Stimulated activated CD8-positive, alpha-beta memory T cell treated with anti-CD3 and anti-CD28 coated beads, Interleukin-15, amount 100 ng/mL, for 48 hours (primary cell): ENCODE results near the gene RARB.

Source experiments
- DNase-seq, 2 donors: peaks; one replicate each; pipeline ENCODE4 v3.0.0-alpha.2; 2020; ENCODE audit warnings: low read depth in 2 of 2

RARB gene

DNA sequence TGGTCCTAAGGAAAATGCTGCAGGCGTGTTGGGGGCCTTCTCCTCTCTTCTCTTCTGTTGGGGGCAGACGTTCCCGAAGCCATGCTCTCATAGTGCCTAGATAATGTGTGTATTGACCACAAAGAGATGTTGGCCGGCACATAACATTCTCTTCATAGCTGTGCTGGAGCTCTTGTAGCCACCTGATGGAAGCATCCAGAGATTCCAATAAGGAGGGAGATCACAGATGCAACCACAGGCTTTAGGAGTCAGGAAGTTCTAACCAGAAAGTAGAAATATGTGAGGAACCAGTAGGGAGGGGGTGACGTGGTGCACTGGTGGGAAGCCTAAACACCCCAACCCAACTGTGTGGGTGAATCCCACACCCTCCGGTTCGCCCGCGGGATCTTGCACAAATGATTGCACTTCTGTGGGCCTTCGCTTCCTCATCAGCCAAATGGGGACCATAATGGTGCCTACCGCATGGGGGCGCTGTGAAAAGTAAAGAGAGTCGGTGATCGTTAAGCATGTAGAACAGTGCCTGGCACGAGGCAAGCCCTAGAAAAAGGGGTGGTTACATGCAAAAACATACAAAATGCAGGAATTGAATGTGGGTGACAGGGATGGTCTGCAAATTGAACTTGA lies 148.9 kb downstream of the RARB start:
- no peak for DNase-seq

DNA sequence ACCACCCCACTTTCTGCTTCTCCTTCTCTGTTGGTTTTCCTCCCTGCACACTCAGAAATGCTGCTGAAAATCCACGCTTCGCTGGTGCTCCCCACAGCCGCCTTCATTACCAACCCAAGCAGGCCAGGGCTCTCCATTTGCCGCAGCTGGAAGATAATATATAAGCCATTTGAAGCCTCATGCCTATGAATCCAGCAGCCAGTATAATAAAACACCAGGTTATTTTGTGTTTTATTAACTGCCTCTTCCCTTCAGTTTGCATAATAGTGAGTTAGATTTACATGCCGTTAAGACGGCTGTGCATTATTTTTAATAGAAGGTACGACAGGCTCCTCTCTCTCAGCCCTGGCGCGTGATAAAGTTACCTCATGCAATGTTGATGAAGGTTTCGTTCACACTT lies 150.0 kb downstream of the RARB start:
- DNase-seq, result no peak

DNA sequence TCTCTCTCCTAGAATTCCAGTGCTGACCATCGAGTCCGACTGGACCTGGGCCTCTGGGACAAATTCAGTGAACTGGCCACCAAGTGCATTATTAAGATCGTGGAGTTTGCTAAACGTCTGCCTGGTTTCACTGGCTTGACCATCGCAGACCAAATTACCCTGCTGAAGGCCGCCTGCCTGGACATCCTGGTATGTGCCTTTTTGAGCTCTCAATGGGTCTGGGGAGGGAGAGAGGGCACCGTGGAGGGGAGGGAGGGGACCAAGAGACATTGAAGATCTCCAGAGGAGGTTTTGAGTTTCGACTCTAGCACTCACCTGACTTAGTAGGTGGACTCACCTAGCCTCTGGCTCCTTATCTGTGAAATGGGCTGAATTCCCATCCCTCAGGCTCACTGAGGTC lies 152.5 kb downstream of the RARB start:
- DNase-seq, result no peak

DNA sequence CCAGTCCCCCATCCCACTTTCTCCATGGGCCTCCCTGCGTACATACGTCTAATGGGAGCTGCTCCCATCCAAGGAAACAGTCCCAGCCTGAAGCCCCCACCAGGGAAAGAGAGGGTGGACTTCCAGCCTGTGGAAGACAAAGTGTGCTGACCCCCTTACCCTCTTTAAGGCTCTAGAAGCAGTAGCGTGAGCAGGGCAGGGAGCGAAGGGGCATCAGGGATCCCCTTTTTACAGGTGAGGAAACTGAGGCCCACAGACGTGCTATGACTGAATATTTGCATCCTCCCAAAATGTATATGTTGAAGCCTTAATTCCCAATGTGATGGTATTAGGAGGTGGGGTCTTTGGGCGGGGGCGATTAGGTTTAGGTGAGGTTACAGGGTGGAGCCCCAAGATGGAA lies 153.3 kb downstream of the RARB start:
- no peak for DNase-seq

DNA sequence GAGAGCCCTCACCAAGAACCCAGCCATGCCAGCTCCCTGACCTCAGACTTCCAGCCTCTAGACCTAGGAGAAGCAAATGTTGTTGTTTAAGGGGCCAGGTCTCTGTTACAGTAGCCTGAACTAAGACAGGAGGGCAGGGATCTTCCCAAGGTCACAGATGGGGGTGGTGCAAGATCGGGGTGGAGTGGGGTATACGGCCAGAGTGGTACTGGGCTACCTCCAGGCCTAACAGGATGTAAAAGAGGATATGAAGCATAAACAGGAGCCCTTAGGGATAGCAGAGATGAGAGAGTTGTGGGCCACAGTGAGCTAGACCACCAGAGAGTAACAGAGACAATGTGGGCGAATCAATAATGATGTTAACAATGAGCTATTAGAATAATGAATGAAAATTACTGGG lies 153.8 kb downstream of the RARB start:
- no peak for DNase-seq

DNA sequence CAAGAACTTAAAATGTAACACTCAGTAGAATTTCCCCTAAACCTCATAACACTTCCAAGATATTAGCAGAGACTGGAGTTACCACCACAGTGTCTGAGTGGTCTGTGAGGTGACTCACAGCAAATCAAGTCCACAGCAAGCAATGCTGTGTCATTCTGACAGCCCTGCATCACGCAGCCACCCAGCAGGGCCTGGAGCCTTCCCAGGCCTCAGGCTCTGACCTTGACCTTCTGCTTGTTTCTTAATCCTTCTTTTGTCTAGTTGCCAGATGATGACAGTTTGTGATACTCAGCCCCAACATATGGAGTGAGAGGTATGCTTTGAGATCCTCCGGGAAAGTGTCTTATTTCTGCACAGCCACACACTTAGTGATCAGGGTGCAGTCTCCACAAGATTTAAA lies 154.2 kb downstream of the RARB start:
- no peak for DNase-seq

DNA sequence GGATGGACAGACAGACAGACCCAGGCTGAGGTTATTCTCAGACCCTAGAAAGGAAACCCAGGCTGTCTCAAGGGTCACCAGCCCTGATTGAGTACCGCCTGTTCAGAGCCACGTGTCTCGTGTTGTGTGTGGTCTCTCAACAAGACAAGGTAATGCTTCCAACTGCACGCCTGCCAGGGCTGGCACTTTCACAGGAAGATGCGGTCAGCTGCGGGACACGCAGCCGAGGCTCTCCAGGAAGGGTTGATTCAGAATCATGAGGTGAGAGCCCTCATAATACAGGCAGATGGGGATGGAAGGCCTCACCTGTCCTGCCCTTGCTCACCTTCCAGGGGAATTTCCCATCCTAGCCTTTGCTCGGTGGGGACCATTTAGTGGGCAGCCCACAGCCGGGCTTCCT lies 155.3 kb downstream of the RARB start:
- DNase-seq, result no peak

DNA sequence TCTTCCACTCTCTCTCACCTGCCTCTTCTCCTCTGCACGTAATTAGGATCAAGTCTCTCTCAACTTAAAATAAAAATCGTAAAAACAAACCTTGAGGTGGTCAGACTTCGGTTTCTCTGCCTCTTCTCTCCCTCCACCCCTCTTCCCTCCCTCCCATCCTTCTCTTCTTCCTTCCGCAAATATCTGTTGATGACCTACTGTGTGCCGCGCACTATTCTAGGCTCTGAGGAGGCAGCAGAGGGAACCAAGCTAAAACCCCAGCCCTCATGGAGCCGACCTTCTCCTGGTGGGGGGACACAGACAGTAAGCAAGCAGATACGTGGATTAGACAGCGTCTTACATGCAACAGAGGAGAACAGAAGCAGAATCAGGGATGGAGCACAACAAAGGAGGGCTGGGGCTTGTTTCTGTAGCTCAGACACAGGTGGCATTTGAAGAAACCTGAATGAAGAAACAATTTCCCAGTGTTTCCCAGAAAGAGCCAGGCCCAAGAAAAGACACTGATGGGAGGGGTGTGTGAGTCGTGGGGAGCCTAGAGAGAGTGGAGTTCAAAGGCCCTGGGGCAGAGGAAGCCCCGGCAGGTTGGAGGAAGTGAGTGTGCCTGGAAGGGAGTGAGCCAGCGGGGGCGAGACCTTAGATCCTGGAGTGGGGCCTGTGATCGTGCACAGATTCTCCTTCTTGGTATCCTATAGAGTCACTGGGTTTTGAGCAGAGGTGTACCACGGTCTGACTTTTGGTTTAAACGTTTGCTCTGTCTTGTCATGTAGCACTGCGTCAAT lies 156.1 kb downstream of the RARB start:
- DNase-seq, result no peak

DNA sequence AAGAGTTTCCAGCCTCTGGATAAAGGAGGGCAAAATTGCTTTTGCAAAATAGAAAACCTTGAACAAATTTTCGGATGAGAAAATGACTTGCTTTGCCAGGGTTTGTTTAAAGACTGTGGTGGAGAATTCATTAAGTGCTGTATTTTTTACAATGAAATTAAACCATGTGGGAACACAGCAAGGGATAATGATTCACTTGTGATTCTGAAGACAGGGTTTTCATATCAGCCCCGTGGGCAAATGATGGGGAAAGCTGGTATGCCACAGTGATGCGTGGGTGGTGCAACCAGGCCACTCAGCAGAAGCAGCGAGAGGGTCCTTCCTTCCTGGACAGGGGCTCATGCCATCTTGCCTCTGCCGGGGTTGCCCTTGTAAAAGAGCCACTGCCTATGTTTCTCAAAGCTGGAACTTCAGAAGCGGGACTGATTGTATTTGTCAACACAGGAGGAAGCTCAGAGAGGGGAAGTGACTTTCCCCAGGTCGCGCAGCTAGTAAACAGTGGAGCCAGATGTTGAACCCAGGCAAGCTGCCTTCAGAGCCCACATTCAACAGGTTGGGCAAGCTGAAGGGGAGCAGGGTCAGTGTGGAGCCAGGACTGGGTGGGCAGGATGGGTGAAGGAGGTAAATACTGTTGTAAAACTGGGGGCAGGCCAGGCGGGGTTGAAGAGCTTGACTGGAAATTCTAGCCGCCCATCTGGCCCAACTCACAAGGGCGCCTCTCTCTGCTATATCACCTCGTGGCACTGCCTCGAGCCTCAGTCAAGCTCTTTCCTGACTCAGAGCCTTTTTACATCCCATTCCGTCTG lies 157.5 kb downstream of the RARB start:
- DNase-seq, result no peak

DNA sequence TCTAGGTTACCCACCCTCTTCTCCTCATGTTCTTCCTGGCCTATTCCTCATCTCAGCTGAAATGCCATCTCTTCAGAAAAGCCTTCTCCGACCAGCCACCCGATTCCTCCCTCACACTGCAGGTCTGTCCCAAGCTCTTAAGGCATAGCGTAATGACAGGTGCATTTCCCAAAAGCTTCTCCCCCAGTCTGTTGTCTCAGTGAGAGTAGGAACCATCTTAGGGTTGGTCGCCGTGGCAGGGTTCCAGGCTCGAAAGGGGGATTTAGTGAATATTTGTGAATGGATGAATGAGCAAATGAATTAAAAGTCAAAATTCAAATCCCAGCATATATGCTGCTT lies 158.1 kb downstream of the RARB start:
- no peak for DNase-seq

DNA sequence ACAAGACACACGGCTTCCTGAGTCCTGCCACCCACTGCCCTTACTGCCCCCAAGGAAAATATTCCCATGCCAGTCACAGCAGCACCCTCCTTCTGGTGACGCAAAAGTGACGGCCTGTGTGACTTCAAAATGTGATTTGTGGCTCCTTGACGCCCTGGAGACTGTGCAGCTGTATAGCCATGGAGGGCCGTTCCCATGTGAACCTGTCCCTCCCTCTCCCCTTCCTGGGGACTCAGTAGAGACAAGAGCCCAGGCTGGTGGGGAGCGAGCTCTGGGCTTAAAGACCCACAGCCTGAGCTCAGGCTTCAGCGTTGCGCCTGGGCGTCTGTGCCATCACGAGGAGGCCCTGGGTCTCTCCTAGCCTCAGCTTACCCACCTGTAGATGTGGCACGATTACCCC lies 158.5 kb downstream of the RARB start:
- no peak for DNase-seq

DNA sequence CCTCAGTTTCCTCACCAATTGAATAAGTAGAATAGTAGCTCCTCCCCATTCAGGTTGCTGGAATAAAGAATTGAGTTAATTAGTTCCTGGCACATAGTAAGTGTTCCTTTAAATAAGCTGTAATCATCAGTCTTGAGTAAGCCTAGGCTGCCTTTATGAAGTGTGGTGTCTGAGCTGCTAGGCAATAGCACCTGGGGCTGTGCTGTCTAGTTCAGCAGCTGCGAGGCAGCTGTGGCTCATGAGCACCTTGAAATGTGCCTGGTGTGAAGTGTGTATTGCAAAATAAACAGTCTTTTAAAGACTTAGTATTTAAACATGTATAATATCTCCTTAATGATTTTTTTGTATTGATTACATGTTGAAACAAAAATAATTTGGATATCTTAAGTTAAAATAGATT lies 159.0 kb downstream of the RARB start:
- no peak for DNase-seq

DNA sequence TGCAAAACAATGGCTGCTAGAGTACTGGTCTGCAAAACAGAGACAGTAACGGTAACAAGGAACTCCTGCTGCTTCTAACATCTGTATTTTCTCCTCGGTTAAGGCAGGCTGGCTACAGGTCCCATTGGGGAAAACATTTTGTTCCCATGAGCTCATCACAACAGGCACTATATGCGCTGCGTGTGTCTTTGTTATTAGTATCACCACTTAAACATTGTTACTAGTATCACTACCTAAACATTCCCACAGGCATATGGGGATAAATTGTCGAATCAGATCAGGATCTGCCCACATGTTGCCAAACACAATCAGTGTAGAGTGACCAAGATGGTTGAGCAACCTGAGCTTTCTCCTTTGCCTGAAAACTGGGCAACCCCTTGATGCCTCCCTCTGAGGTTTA lies 159.5 kb downstream of the RARB start:
- no peak for DNase-seq

DNA sequence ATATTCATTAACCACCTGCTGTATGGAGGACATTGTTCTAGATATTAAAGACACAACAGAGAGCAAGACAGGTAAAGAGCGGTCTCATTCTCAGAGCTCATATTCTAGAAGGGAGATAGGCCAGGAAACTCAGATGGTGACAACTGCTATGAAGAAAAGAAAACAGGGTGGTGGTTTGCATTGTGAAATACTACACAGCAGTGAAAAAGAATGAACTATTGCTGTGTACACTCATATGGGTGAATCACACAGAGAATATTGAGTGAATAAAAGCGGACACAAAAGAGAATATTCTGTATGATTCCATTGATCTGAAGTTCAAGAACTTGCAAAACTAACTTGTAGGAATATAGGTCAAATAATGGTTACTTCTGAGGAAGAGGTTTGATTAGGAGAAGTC lies 159.9 kb downstream of the RARB start:
- no peak for DNase-seq

DNA sequence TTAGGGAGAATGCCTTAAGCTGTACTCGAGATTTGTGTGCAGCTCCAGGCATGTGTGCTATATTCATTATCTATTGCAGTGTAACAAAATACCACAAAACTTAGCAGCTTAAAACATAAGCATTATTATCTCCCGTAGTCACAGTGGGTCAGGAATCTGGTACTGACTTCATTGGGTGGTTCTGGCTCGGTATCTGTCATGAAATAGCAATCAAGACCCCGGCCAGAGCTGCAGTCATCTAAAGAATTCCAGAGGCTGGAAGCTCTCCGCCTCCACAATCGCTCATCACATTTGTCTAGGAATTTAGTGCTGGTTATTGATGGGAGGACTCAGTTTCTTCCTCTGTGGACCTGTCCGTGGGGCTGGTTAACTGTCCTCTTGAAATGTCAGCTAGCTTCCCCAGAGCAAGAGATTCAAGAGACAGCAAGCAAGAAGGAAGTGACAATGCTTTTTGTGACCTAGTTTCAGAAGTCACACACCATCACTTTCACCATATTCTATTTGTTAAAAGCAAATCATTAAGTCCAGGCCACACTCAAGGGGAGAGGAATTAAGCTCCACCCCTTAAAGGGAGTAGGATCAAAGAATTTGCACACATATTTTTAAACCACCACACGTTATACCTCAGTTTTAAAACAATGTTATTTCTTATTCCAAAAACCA lies 160.5 kb downstream of the RARB start:
- no peak for DNase-seq

DNA sequence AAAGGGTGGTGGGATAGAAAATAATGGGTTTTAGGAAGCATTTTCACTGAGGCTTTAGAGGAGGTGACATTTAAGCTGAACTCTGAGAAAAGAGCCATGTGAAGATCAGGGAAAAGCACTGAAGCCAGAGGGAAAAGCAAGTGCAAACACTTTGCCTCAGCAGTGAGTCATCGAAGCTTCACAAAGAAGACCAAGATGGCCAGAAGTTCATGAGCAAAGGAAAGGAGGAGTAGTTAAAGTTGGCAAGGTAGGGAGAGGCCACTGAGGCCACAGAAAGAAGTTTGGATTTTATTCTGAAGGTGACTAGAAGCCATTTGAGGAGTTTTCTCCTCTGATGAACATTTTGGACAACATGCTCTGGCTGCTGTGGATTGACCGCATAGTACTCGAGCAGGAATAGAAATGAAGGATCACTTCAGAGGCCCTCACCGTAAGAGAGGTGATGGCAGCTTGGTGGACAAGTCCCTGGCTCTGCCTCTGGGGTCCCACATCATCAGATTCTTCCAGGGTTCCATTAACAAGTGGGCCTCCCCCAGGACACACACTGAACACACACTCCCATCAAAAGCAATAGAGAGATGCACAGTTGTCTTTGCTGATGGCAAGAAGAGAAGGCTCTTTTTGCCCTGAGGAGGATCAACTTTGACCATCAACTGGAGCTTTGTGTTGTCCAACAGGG lies 161.2 kb downstream of the RARB start:
- DNase-seq, result no peak

DNA sequence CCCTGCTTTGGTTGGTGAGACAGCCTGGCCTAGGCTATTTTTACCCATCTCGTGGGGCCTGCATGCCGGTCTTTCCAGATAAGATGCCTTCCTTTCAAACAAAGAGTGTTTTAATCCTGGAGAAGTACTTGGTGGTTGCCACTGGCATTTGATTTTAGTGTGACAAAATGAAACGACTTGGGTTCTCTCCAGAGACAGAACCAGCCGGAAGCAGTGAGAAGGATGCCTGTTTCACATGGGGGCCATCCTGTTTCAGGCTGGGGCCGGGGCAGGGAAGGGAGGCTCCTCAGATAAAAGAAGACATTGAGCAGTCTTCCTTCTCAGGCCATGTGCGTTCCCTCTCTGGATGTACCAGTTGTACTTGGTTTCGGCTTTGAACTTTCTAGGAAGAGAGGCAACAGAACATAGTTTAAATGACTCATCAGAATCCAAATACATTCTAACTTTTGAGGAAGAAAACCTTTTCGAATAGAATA lies 161.8 kb downstream of the RARB start:
- no peak for DNase-seq

DNA sequence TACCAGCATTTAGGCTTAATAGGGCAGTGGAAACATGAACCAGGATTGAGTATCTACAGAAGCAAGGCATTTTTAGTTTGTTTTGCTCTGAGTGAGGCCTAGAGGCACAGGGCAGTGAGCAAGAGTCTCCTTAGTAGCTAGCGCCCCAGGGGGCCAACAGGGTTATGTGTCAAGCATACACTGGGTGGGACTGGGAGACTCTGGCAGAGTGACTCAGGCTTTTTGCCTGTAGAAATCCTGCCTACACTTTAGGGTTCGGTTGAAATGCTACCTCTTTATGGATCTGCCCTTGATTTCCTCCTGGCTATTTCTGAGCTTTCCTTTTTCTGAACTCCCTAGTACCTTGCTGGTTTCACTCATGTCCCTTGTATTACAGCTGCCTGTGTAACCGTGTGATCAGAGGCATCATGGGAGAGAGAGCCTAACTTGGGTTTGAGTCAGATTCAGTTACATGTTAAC lies 164.5 kb downstream of the RARB start:
- no peak for DNase-seq

DNA sequence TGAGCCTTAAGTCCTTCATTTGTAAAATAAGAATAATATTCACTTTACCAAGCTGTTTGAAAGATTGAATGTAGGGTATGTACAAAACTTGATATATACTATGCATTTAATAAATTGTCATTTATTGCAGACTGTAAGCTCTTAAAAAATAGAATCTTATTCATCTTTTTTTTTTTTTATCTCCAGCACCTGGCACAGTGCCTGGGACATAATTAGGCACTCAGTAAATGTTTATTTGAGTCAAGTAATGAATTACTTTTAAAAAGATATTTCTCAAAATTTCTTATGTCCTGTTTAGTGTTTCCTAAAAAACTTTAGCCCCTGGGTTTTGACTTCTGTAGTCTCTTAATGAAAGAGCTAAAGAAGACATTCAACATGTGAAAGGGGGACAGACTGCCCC lies 164.9 kb downstream of the RARB start:
- DNase-seq, result no peak

DNA sequence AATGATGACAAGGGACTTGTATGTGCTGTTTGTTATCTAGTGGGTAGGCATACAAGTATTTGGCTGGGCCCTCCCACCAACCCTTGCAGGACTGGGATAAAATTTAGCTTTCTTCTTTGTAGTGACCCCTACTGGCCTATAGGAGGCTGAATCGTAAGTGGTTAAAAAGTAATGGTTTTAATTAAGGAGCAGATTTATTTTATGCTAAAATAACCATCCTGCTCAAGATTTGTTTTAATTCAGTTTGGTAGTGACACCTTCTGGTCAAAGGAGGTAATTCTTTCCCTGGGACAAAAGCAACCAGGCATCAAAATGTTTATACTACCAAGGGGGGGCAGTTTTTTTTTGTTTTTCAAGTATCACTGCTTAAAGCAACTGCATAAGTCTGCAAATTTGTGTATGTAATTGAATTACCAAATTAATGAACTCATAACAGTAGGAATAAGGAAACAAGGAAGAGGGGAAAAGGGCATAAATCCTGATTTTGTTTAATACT lies 166.0 kb downstream of the RARB start:
- DNase-seq, result no peak

DNA sequence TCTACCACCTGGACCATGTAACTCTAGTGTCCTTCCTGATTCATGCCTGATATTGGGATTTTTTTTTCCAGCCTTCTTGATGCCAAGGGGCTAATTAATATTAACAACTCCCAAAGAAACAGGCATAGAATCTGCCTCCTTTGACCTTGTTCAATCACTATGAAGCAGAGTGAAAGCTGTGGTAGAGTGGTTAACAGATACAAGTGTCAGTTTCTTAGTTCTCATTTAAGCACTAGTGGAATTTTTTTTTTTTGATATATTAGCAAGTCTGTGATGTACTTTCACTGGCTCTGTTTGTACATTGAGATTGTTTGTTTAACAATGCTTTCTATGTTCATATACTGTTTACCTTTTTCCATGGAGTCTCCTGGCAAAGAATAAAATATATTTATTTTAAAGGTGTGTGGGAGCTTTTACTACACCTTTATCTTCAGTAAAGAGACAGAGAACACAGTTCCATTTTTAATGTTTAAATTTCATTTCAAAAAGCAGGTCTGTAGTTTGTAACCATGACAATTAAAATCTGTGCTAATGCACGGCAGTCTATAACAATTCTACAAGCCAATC lies 169.6 kb downstream of the RARB start:
- DNase-seq, result no peak
